Stimulated activated naive B cell treated with anti-CD40 and anti-IgM and Interleukin-4, amounts not matched to agents 10 μg/mL and 1 μg/mL and 100 μg/mL, for 72 hours (primary cell): ENCODE results near the gene EHF.

Experiments
- ATAC-seq, 2 donors: fragments of 150-1000 bp; cut with Tn5 transposase; replicated peaks; 2 replicates each; pipeline ENCODE4 v1.10.0; 2021; ENCODE audit warnings: moderate library complexity in 1 of 2
- DNase-seq: peaks from one replicate; pipeline ENCODE4 v3.0.0; 2021
- H3K27ac Mint-ChIP-seq: one replicate; pipeline ENCODE4 v1.8.0; 2022; ENCODE audit warnings: mild to moderate bottlenecking, mixed read lengths
- H3K27me3 Mint-ChIP-seq, 2 donors: one replicate each; pipeline ENCODE4 v1.8.0; 2022; ENCODE audit warnings: mixed read lengths in 2 of 2
- H3K36me3 Mint-ChIP-seq, 2 donors: one replicate each; pipeline ENCODE4 v1.8.0; 2022; ENCODE audit warnings: mixed read lengths in 2 of 2, mild to moderate bottlenecking in 1 of 2
- H3K4me1 Mint-ChIP-seq, 2 donors: one replicate each; pipeline ENCODE4 v1.8.0; 2022; ENCODE audit warnings: mixed read lengths in 2 of 2, mild to moderate bottlenecking in 1 of 2
- H3K4me3 Mint-ChIP-seq, 2 donors: one replicate each; pipeline ENCODE4 v1.8.0; 2022; ENCODE audit warnings: mild to moderate bottlenecking in 2 of 2, mixed read lengths in 2 of 2, moderate library complexity in 1 of 2
- H3K9me3 Mint-ChIP-seq, 2 donors: one replicate each; pipeline ENCODE4 v1.8.0; 2022; ENCODE audit warnings: mixed read lengths in 2 of 2, mild to moderate bottlenecking in 1 of 2

EHF gene

DNA sequence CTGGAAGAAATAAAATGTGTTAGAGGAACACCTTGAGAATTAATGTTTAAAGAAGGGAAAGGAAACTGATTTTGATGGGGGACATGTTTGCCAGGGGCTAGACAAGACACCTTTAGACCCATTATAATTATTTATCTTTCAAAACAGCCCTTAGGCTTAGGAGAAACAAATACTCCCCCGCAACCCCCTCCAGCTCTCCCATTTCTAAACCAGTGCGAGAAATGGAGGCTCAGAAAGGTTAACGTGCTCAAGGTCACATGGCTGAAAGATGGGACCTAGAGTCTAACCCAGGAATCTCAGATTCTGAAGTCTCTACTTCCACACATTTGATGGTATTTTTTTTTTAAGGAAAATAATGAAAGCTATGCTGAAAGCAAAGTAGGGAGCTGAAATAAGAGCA, 18.0 kb downstream of the EHF start:
- Mint-ChIP-seq H3K36me3 (no peaks in the 10 kb centered on the region), H3K9me3 (no peaks in the 10 kb centered on the region), H3K4me1 (peaks cover 6 to 7% of the 10 kb centered on the region in 2 donors), H3K27ac (no peak overlapping the region), H3K4me3 (no peak overlapping the region), H3K27me3 (peaks cover 10 to 23% of the 10 kb centered on the region in 2 donors)
- no peak for DNase-seq
- no peak for ATAC-seq

- H3K27ac Mint-ChIP-seq, result no peak overlapping the region
- ATAC-seq (no peak), DNase-seq (no peak)
- no peak overlapping the region for H3K4me3 Mint-ChIP-seq
- H3K27me3 Mint-ChIP-seq, result peaks cover 10 to 23% of the 10 kb centered on the region in 2 donors
- peaks cover 0 to under 1% of the 10 kb centered on the region in 2 donors for H3K4me1 Mint-ChIP-seq
- H3K36me3 Mint-ChIP-seq, result no peaks in the 10 kb centered on the region
- H3K9me3 Mint-ChIP-seq, result no peaks in the 10 kb centered on the region
Observed at GRCh38 chr11:34639545-34639944, 18.7 kb downstream of the EHF start.

DNA sequence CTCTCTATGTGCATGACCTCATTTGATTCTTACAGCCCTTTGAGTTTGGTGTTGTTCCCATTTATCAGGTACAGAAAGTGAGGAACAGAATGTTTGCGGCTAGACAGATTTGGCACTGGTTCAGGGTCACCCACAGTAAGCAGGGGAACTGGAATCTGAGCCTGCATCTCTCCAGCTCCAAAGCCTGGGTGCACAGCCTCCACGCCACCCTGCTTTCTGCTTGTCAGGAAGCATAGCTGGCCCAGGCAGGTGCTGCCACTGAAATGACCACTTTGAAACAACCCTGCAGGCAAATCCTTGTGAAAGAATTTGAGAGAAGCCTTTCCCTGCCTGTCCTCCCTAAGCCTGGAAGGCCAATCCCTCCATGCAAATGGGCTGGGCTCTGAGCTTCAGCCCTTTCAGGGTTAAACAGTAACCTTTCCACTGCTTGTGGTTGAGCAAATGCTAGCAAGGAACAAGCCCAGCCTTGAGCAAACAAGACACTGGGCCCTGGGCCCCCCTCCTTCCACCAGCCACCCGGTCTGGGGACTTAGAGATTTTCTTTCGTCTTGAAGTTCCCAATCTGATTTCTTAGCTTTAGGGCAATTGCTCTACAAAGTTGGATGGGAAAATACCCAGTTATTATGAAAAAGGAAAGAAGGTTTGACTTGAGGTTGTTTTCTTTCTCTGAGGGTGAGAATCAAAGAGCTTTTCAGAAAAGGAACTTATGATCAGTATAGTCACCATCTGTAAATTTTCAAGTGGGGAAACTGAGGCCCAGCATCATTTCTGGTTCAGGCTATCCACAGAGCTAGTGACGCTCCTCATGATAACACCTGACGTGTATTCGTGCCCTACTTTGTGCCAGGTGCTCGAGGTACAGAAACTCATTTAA, 19.4 kb downstream of the EHF start:
- Mint-ChIP-seq H3K4me3 (no peak overlapping the region), H3K4me1 (no peaks in the 10 kb centered on the region), H3K27me3 (peaks cover 11 to 24% of the 10 kb centered on the region in 2 donors), H3K36me3 (no peaks in the 10 kb centered on the region), H3K27ac (no peak overlapping the region), H3K9me3 (no peaks in the 10 kb centered on the region)
- peak in 1 of 2 donors; percentile 34 for ATAC-seq
- DNase-seq, result no peak

DNA sequence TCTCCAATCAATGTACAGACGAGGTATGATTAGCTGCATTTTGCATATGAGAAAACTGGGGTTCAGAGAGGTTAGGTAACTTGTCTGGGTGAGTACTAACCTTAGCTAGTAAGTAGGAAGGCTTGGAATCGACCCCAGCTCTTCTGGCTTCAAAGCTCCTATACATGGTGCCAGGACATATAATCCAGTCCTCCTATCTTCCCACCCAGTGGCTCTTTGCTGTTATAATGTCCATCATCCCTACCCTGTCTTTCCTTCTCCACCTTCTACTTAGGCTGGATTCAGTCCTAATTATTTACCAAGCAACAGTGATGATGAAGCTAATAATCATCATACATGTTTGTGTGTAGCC, 20.0 kb downstream of the EHF start:
- Mint-ChIP-seq H3K27ac (no peak overlapping the region), H3K4me3 (no peak overlapping the region), H3K9me3 (no peaks in the 10 kb centered on the region), H3K27me3 (peaks cover 16 to 31% of the 10 kb centered on the region in 2 donors), H3K4me1 (no peaks in the 10 kb centered on the region), H3K36me3 (no peaks in the 10 kb centered on the region)
- DNase-seq (no peak), ATAC-seq (no peak)

GRCh38 chr11:34641456-34641855, 20.6 kb downstream of the EHF start:
- peaks cover 16 to 33% of the 10 kb centered on the region in 2 donors for H3K27me3 Mint-ChIP-seq
- DNase-seq (no peak), ATAC-seq (no peak)
- H3K4me3 Mint-ChIP-seq, result no peak overlapping the region
- H3K27ac Mint-ChIP-seq, result no peak overlapping the region
- H3K36me3 Mint-ChIP-seq, result no peaks in the 10 kb centered on the region
- H3K9me3 Mint-ChIP-seq, result no peaks in the 10 kb centered on the region
- H3K4me1 Mint-ChIP-seq, result no peaks in the 10 kb centered on the region

DNA sequence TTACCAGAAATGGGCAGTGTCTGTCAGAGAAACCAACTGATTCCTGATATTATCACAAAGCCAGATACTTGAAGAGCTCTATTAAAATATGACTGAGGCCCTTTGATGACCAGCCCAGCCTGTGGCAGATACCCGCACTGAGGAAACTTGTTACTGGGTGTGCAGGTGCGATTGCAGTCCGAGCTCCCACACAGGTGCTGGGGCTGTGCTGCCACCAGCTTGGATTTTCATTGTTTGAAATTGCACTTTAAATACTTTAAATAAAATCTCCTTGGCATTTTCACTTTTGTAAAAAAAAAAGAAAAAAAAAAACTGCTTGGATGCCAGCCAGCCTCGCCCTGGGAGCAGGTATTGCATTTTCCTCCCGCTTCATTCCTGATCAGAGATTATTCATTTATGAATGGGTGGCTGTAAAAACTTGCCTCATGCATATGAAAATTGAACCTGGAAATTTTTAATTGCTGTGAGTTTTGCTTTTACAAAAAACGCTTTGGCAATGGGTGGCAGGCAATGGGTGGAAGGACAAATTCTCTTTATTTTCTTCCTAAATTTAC, 21.2 kb downstream of the EHF start:
- ATAC-seq (no peak), DNase-seq (no peak)
- H3K4me1 Mint-ChIP-seq, result no peaks in the 10 kb centered on the region
- H3K27me3 Mint-ChIP-seq, result peaks cover 16 to 33% of the 10 kb centered on the region in 2 donors
- H3K9me3 Mint-ChIP-seq, result no peaks in the 10 kb centered on the region
- no peak overlapping the region for H3K27ac Mint-ChIP-seq
- H3K4me3 Mint-ChIP-seq, result no peak overlapping the region
- H3K36me3 Mint-ChIP-seq, result no peaks in the 10 kb centered on the region

DNA sequence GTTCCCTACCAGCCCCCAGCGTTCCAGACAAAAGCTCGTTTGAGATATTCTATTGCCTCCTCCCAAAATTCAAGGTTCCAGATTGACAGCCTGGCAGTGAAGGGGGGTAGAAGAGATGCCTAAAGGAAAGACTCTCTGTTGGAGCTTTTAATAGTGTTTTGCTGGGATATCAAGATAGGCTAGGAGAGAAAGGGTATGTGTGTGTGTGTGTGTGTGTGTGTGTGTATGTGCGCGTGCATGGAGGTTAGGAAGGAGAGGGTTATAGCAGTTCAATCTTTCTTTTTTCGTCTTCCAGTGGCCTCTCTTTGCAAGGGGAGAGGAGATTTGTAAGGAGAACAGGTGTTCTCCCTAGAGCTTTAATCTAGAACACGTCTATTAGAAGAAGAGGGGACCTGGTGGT, 22.0 kb downstream of the EHF start:
- H3K27ac Mint-ChIP-seq, result no peak overlapping the region
- peaks cover 16 to 33% of the 10 kb centered on the region in 2 donors for H3K27me3 Mint-ChIP-seq
- H3K36me3 Mint-ChIP-seq, result no peaks in the 10 kb centered on the region
- ATAC-seq, result no peak
- peaks cover 0 to 5% of the 10 kb centered on the region in 2 donors for H3K4me1 Mint-ChIP-seq
- H3K4me3 Mint-ChIP-seq, result no peak overlapping the region
- no peak for DNase-seq
- H3K9me3 Mint-ChIP-seq, result no peaks in the 10 kb centered on the region

GRCh38 chr11:34643311-34643710, 22.4 kb downstream of the EHF start:
- ATAC-seq, result no peak
- Mint-ChIP-seq H3K4me1 (peaks cover 0 to 5% of the 10 kb centered on the region in 2 donors), H3K36me3 (no peaks in the 10 kb centered on the region), H3K27me3 (peaks cover 16 to 33% of the 10 kb centered on the region in 2 donors), H3K27ac (no peak overlapping the region), H3K9me3 (no peaks in the 10 kb centered on the region), H3K4me3 (no peak overlapping the region)
- DNase-seq, result no peak

- H3K9me3 Mint-ChIP-seq, result no peaks in the 10 kb centered on the region
- H3K4me3 Mint-ChIP-seq, result no peak overlapping the region
- peaks cover 16 to 33% of the 10 kb centered on the region in 2 donors for H3K27me3 Mint-ChIP-seq
- no peak for DNase-seq
- peaks cover 0 to 5% of the 10 kb centered on the region in 2 donors for H3K4me1 Mint-ChIP-seq
- no peaks in the 10 kb centered on the region for H3K36me3 Mint-ChIP-seq
- H3K27ac Mint-ChIP-seq, result no peak overlapping the region
- ATAC-seq, result no peak
Observed at GRCh38 chr11:34643846-34644245, 23.0 kb downstream of the EHF start.

- H3K27ac Mint-ChIP-seq, result no peak overlapping the region
- peaks cover 0 to 8% of the 10 kb centered on the region in 2 donors for H3K4me1 Mint-ChIP-seq
- no peaks in the 10 kb centered on the region for H3K36me3 Mint-ChIP-seq
- H3K4me3 Mint-ChIP-seq, result no peak overlapping the region
- no peak for DNase-seq
- H3K9me3 Mint-ChIP-seq, result no peaks in the 10 kb centered on the region
- H3K27me3 Mint-ChIP-seq, result peaks cover 16 to 26% of the 10 kb centered on the region in 2 donors
- ATAC-seq, result no peak
Observed at GRCh38 chr11:34644669-34645406, 23.9 kb downstream of the EHF start.

DNA sequence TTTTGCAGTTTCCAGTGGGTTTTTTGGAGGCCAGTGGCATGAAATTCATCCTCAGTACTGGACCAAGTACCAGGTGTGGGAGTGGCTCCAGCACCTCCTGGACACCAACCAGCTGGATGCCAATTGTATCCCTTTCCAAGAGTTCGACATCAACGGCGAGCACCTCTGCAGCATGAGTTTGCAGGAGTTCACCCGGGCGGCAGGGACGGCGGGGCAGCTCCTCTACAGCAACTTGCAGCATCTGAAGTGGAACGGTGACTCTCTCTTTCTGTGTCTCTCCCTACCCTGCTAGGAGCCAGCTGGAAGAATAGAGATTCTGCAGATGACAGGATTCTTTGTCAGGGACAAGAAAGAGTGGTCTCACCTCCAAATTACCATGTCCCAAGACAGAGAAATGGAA, 25.5 kb downstream of the EHF start:
- DNase-seq (no peak), ATAC-seq (no peak)
- H3K27me3 Mint-ChIP-seq, result peaks cover 16 to 22% of the 10 kb centered on the region in 2 donors
- H3K27ac Mint-ChIP-seq, result no peak overlapping the region
- H3K9me3 Mint-ChIP-seq, result no peaks in the 10 kb centered on the region
- no peaks in the 10 kb centered on the region for H3K36me3 Mint-ChIP-seq
- peaks cover 12 to 24% of the 10 kb centered on the region in 2 donors for H3K4me1 Mint-ChIP-seq
- H3K4me3 Mint-ChIP-seq, result no peak overlapping the region

- H3K4me1 Mint-ChIP-seq, result peaks cover 15 to 29% of the 10 kb centered on the region in 2 donors
- H3K27me3 Mint-ChIP-seq, result peaks cover 16 to 22% of the 10 kb centered on the region in 2 donors
- no peak overlapping the region for H3K4me3 Mint-ChIP-seq
- no peak overlapping the region for H3K27ac Mint-ChIP-seq
- no peak for DNase-seq
- no peaks in the 10 kb centered on the region for H3K9me3 Mint-ChIP-seq
- no peak for ATAC-seq
- no peaks in the 10 kb centered on the region for H3K36me3 Mint-ChIP-seq
Observed at GRCh38 chr11:34647131-34647530, 26.2 kb downstream of the EHF start.

DNA sequence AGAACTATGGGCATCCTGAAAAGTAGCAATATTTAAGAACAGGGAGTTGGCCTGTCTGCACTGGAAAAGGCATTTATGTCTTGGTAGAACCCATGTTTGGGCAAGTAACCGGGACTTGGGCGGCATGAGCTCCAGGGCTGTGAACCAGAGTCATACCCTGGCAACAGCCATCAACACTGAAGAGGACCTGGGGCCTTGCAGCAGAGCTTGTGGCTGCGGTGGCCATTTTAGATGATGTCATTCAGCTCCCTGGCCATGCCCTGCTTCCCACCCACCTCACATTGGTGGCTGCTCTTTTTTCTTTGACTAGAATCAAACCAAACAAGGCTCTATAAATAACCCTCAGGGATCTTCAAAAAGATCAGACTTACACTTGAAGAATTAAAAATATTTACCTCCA, 26.6 kb downstream of the EHF start:
- no peak for DNase-seq
- no peaks in the 10 kb centered on the region for H3K9me3 Mint-ChIP-seq
- no peak for ATAC-seq
- peaks cover 14 to 19% of the 10 kb centered on the region in 2 donors for H3K27me3 Mint-ChIP-seq
- H3K36me3 Mint-ChIP-seq, result no peaks in the 10 kb centered on the region
- no peak overlapping the region for H3K4me3 Mint-ChIP-seq
- peaks cover 19 to 33% of the 10 kb centered on the region in 2 donors for H3K4me1 Mint-ChIP-seq
- H3K27ac Mint-ChIP-seq, result no peak overlapping the region

DNA sequence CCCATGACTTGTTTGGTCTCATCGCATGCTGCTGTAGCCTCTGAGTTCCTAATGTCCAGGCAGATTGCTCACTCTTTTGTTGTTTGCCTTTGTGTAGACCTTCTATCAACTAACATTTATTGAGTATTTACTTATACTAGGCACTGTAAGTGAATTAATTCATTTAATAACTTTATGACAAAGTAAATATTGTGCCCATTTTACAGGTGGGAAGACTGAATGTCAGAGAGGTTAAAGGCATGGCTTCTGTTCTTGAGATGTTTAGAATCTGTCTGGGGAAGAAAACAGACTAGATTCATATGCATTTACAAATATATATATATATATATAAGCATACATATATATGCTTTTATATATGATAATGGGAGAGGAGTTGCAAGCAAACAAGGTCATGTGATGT, 27.1 kb downstream of the EHF start:
- DNase-seq, result no peak
- Mint-ChIP-seq H3K27me3 (peaks cover 9 to 14% of the 10 kb centered on the region in 2 donors), H3K36me3 (no peaks in the 10 kb centered on the region), H3K4me1 (peaks cover 24 to 38% of the 10 kb centered on the region in 2 donors), H3K27ac (no peak overlapping the region), H3K9me3 (no peaks in the 10 kb centered on the region), H3K4me3 (no peak overlapping the region)
- no peak for ATAC-seq
